ENCODE data around the gene ZNF565. TPM values are rescaled to one million over a fixed set of nuclear protein-coding genes. Genes with fewer than 3 reads are reported as not detected.

The ZNF565 gene
- total and polyA plus RNA-seq, 10 of the 15 experiments (the other 5 are each of a cell fraction or from before 2014, with no cell fraction given), result 0.72 to 2.2 (median 1.8) TPM

DNA sequence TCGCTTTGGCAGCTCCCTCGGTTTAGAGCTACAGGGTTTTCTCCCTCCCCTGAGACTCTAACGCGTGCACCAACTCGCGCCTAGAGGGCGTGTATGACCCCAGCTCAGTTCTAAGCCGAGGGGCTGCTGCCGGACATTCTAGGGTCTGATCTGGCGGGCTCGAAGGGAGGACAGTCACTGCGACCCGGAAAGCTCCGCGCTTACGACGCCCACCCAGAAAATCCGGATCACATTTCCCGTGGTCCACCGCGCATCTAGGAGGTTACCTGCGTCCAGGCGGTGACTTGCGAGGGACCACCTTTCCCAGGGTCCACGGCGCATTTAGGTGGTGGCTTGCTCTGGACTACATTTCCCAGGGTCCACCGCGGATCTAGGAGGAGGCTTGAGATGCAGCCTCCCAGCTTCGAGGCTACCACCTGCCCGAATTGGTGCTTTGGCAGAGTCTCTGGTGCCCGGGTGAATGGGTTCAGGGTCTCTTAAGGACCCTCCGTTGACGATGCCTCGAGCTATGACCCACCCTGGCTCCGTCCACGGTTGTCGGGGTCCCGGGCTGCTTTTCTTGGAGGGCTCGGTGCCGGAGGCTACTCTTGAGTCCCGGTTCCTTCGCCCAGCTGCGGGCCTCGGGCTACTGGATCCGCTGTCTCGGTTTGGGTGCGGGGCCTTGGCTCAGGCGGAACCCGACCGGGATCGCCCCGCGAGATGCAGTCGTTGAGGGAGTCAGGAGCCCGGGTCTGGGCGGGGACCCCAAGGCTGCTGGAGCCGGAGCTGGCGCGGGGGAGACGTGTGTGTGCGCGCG is 30.9 kb upstream of the ZNF565 start:
- DNase-seq (ENCODE audit: low read depth, low spot score), result no peak
- no peak overlapping the region for H3K4me2 ChIP-seq (ENCODE audit: control insufficient read depth, insufficient read depth)
- ChIA-PET POLR2A (no interaction called here), SMC1A (ENCODE audit: uncharacterized antibody, unreplicated experiment) (no interaction called here), RAD21 (ENCODE audit: unreplicated experiment) (no interaction called here), CTCF (no interaction called here)
- no peaks in the 10 kb centered on the region for H3K36me3 ChIP-seq (ENCODE audit: control insufficient read depth in 2 of 2, insufficient read depth in 2 of 2, low read length in 1 of 2)
- no peaks in the 10 kb centered on the region for H3K79me2 ChIP-seq (ENCODE audit: control insufficient read depth, insufficient read depth, low read length)
- in situ Hi-C loops (cut with MboI) (no loop called here), intact Hi-C loops (cut with micrococcal nuclease; ENCODE audit: unreplicated experiment) (no loop called here)
- ATAC-seq, result no peak
- no peak overlapping the region for H3K9ac ChIP-seq (ENCODE audit: control insufficient read depth, insufficient read depth, low read length)
- H2AFZ ChIP-seq (ENCODE audit: control insufficient read depth, low read depth, low read length), result no peak overlapping the region
- FAIRE-seq, result no peak
- H3K27ac ChIP-seq (ENCODE audit: control insufficient read depth, insufficient read depth), result no peak overlapping the region
- BruUV-seq (replicated peaks), result no TSS peak
- TF ChIP-seq, protein P1, sequence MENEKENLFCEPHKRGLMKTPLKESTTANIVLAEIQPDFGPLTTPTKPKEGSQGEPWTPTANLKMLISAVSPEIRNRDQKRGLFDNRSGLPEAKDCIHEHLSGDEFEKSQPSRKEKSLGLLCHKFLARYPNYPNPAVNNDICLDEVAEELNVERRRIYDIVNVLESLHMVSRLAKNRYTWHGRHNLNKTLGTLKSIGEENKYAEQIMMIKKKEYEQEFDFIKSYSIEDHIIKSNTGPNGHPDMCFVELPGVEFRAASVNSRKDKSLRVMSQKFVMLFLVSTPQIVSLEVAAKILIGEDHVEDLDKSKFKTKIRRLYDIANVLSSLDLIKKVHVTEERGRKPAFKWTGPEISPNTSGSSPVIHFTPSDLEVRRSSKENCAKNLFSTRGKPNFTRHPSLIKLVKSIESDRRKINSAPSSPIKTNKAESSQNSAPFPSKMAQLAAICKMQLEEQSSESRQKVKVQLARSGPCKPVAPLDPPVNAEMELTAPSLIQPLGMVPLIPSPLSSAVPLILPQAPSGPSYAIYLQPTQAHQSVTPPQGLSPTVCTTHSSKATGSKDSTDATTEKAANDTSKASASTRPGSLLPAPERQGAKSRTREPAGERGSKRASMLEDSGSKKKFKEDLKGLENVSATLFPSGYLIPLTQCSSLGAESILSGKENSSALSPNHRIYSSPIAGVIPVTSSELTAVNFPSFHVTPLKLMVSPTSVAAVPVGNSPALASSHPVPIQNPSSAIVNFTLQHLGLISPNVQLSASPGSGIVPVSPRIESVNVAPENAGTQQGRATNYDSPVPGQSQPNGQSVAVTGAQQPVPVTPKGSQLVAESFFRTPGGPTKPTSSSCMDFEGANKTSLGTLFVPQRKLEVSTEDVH (IDR thresholded peaks at IDR 0.05; ENCODE audit: low read depth, partially characterized antibody), result no peak
- TF ChIP-seq ZNF217 (IDR thresholded peaks at IDR 0.05), result no peak
- no peak for TF ChIP-seq PML (IDR thresholded peaks at IDR 0.05; ENCODE audit: low read length)
- no peak for TF ChIP-seq CBX5 (IDR thresholded peaks at IDR 0.05; ENCODE audit: low read depth)
- H3K4me1 ChIP-seq (ENCODE audit: control insufficient read depth, insufficient read depth, low read length), result no peaks in the 10 kb centered on the region
- H3K9me3 ChIP-seq (replicated peaks; ENCODE audit: control insufficient read depth, insufficient read depth, low read length), result no peaks in the 10 kb centered on the region; the same call in 2 of the 3 replicates
- 67% methylated on average over 58 of the region's 63 CpGs for WGBS (ENCODE audit: insufficient coverage, insufficient replicate concordance, low lambda C conversion rate, missing lambda C conversion rate)
- H3K4me3 ChIP-seq, result no peak overlapping the region
- H4K20me1 ChIP-seq (ENCODE audit: control insufficient read depth, insufficient read depth), result no peaks in the 10 kb centered on the region
- no peaks in the 10 kb centered on the region for H3K27me3 ChIP-seq (replicated peaks in 1 of 2; ENCODE audit: control insufficient read depth in 2 of 2, insufficient read depth in 2 of 2, low read length in 1 of 2)
